ENCODE measurements around the gene IRS2. TPM values are rescaled to one million over a fixed set of nuclear protein-coding genes. Genes with fewer than 3 reads are reported as not detected.

IRS2 gene
- total RNA-seq, 1 donor from 2014 or later, result 97.3 TPM

DNA sequence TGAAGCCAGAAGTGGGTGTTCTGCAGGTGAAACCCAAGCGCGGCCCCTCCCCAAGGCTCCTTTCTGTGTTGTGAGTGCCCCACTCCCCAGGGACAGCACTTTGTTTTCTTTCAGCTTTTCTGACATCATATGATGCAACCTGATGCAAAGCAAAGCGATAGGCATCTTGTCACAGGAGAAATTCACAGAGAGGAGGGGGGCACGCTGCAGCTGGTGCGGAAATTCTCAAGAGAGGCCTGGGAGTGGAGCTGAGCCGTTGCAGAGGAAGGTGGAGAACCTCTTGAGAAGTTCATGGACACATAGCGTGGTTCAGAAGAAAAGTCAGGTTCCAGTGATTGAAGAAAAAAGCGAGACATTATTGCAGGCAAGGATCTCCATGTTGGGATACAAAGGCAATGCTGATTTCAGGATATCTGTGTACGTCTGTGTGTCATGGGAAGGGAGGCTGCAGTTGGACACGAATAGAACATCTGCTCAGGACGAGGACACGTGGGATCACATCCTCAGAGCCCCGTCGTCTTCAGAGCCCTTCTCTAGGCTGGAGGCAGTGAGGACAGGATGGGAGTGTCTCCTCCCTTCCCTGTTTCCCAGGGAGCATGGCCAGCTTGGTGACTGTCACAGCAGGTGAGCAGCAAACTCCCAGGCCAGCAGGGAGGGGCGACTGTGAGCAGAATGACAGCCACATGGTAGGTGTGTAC lies 79.2 kb downstream of the IRS2 start:
- no peak for DNase-seq (ENCODE audit: low spot score)

DNA sequence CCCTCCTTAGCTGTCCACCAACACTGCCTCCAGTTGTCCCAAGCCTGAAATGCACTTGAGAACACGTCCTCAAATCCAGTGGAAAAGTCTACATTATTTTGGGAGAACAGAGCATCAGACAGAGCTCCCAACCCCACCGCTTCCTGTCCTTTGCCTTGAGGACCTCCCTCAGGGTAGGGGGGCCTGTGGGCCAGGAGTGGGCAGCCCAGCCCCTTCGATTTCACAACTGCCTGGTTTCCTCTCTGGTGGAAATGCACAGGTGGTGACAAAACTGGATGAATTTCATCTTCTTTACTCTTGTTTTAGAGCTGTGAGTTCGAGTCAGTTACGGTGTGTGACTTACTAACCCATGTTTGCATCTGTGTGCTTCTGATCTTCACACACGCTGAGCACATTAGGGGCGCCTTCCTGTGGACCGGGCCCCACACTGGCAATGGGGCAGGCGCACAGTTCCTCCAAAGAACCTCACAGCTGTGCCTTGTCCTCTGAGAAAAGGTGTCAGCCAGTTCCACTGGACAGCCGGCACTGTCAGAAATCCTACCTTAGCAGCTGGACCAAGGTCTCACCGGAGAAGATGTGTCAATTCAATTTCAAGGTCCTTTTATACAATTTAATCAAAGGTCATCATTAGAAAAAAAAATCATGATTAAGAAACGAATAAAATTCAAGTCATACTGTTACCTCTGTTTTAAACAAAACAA lies 80.2 kb downstream of the IRS2 start:
- DNase-seq (ENCODE audit: low spot score), result no peak

DNA sequence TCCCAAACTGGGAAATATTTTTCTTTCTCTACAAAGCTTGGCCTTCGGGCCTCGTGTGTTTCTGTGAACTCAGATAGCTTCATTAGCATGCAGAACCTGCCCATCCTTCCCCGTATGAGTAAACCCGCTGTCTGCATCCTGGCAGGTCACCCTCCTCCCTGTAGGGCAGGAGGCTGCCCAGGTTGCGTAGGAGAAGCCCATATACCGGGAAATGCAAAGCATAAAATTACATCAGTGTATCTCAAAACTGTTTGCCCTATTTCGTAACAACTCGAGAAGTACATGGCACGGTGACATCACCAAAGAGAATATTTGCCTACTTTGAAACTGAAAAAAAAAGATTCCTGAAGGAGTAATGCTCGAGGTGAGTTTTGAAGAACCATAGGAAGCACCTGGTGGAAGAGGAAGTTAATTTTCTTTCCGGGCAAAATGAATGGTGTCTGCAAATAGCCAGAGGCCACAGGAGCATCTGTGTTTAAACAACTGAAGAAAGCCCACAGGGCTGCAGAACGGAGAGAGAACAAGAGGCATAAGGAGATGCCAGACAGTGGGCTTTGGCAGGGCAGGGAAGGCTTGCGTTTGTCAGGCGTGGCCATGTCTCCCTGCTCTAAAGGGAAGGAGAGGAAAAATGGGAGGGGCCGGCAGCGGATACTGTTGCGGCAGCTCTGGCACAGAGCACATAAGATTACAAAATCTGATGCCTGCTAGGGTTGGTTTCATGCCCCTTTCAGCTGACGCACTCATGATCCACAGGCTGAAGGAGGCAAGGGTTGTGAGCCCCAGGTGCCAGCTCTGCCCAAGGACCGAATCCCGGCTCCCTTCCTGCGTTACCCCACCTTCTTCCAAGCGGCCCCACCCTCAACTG lies 81.4 kb downstream of the IRS2 start:
- DNase-seq (ENCODE audit: low spot score), result no peak

DNA sequence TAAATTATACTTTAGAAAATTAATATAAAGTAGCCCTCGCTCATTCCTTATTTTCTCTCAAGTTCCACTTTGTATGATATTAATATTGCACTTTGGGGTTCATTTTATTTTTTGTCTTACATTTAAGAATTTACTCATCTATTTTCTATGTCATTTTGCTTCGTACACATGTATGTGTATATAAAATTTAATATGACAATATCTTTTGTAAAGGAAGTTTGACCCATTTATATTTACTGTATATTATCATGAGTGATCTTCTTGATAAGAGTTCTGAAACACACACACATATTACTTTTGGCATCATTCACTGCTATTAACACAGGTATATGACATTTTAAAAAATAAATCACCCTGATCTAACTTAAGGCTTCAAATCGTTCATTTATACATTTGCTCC lies 83.1 kb downstream of the IRS2 start:
- DNase-seq (ENCODE audit: low spot score), result no peak

Data from mesenteric fat pad (tissue), 1 donor.